ENCODE results near the gene DNAJB4. TPM values are rescaled to one million over a fixed set of nuclear protein-coding genes. Genes with fewer than 3 reads are reported as not detected.

DNAJB4 gene
- total and polyA plus RNA-seq, 2 donors (not counting 3 experiments of a cell fraction or from before 2014, with no cell fraction given) = 30.4 to 136 TPM

GRCh38 chr1:78032996-78033796, 28.5 kb downstream of the DNAJB4 start:
- peaks cover 8% of the 10 kb centered on the region for H3K4me1 ChIP-seq (ENCODE audit: control insufficient read depth, extremely low read depth, insufficient read depth, low read length)
- no peak overlapping the region for H3K4me3 ChIP-seq (replicated peaks in 1 of 3; ENCODE audit: insufficient read depth in 1 of 3, low read depth in 1 of 3, low read length in 3 of 3)
- BruUV-seq (replicated peaks) = no TSS peak
- DNase-seq (ENCODE audit: low read depth, low spot score) (no peak), FAIRE-seq (no peak)
- H2AFZ ChIP-seq (ENCODE audit: low read depth, low read length) = no peak overlapping the region
- H3K36me3 ChIP-seq (ENCODE audit: control insufficient read depth in 2 of 2, extremely low read depth in 1 of 2, insufficient read depth in 2 of 2, low read length in 2 of 2) = no peaks in the 10 kb centered on the region
- no peak overlapping the region for H3K4me2 ChIP-seq (ENCODE audit: insufficient read depth, low read length)
- CTCF ChIA-PET = interaction anchor here (0.8 to 2.3 kb wide), 7 partner anchors 9 to 81 kb away, joined by 3 to 15 read pairs (median 3); no protein-coding TSS in a partner anchor
- H3K9ac ChIP-seq (replicated peaks; ENCODE audit: extremely low read depth, insufficient read depth, low read length) = no peak overlapping the region
- H3K9me1 ChIP-seq (replicated peaks; ENCODE audit: control insufficient read depth, extremely low read depth, insufficient read depth, low read length) = no peaks in the 10 kb centered on the region
- intact Hi-C loops (cut with micrococcal nuclease) = no loop called here
- POLR2A ChIA-PET = interaction anchor here (1.4 kb wide), 1 partner anchor 28 kb away, joined by 5 read pairs; the partner anchor contains the start of gene DNAJB4
- H3K9me3 ChIP-seq (replicated peaks; ENCODE audit: control insufficient read depth, insufficient read depth, low read length) = no peaks in the 10 kb centered on the region
- H3K27ac ChIP-seq (ENCODE audit: insufficient read depth, low read depth, low read length) = no peak overlapping the region
- dilution Hi-C loops (cut with MboI; ENCODE audit: extremely low pct_ligation_motif_present, low sequenced_read_pairs) = no loop called here
- no peaks in the 10 kb centered on the region for H4K20me1 ChIP-seq (replicated peaks; ENCODE audit: control insufficient read depth, extremely low read depth, insufficient read depth, low read length)
- no peaks in the 10 kb centered on the region for H3K79me2 ChIP-seq (ENCODE audit: control insufficient read depth, insufficient read depth, low read length)
- no peaks in the 10 kb centered on the region for H3K27me3 ChIP-seq (ENCODE audit: control insufficient read depth in 2 of 2, insufficient read depth in 2 of 2, low read length in 2 of 2)
- no peak for TF ChIP-seq FOS (IDR thresholded peaks at IDR 0.05; ENCODE audit: borderline replicate concordance, insufficient read depth, low read length)
- TF ChIP-seq EZH2 (IDR thresholded peaks at IDR 0.05; ENCODE audit: borderline replicate concordance, low read depth, low read length, severe bottlenecking) = no peak
- TF ChIP-seq, protein P1, sequence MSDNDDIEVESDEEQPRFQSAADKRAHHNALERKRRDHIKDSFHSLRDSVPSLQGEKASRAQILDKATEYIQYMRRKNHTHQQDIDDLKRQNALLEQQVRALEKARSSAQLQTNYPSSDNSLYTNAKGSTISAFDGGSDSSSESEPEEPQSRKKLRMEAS (IDR thresholded peaks at IDR 0.05; ENCODE audit: insufficient read depth, insufficient read length) = no peak
- TF ChIP-seq POLR2AphosphoS5 (IDR thresholded peaks at IDR 0.05; ENCODE audit: insufficient read depth, low read depth, low read length) = no peak
- no peak for TF ChIP-seq POLR2A (IDR thresholded peaks at IDR 0.05; ENCODE audit: low read depth, low read length)
- TF ChIP-seq MYC (IDR thresholded peaks at IDR 0.05; ENCODE audit: low read depth, low read length) = no peak
- no peak for TF ChIP-seq GATA2 (IDR thresholded peaks at IDR 0.05; ENCODE audit: insufficient read depth, insufficient read length, low read depth, low read length)
- TF ChIP-seq, protein P2, sequence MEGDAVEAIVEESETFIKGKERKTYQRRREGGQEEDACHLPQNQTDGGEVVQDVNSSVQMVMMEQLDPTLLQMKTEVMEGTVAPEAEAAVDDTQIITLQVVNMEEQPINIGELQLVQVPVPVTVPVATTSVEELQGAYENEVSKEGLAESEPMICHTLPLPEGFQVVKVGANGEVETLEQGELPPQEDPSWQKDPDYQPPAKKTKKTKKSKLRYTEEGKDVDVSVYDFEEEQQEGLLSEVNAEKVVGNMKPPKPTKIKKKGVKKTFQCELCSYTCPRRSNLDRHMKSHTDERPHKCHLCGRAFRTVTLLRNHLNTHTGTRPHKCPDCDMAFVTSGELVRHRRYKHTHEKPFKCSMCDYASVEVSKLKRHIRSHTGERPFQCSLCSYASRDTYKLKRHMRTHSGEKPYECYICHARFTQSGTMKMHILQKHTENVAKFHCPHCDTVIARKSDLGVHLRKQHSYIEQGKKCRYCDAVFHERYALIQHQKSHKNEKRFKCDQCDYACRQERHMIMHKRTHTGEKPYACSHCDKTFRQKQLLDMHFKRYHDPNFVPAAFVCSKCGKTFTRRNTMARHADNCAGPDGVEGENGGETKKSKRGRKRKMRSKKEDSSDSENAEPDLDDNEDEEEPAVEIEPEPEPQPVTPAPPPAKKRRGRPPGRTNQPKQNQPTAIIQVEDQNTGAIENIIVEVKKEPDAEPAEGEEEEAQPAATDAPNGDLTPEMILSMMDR (IDR thresholded peaks at IDR 0.05; ENCODE audit: extremely low read depth in 1 of 2, insufficient read depth in 1 of 2, low read depth in 1 of 2, low read length in 2 of 2) = no peak
- no peak for TF ChIP-seq JUN (IDR thresholded peaks at IDR 0.05; ENCODE audit: borderline replicate concordance, insufficient read depth, insufficient read length, low read depth)
